Ascending aorta (tissue), 2 donors: ENCODE results near the gene KIF2C. TPM values are rescaled to one million over a fixed set of nuclear protein-coding genes. Genes with fewer than 3 reads are reported as not detected.
A peak's percentile ranks its signal among the peaks of the same experiment; 100 is the strongest.
"Not testable (repeated sequence)": the region's sequence is repeated elsewhere in the genome, so short reads cannot be mapped to it uniquely, and the experiment has no call there.

Source experiments
- DNase-seq, 2 donors: peaks; one replicate each; pipeline ENCODE4 v3.0.0-alpha.2; 2019; ENCODE audit warnings: low spot score in 2 of 2
- H3K27ac ChIP-seq, 2 donors: fragments of 200-600 bp; sonication (generic); one replicate each; pipeline ENCODE4 v1.5.1; 2016 to 2017; ENCODE audit warnings: mild to moderate bottlenecking in 1 of 2
- H3K27me3 ChIP-seq: fragments of 200-600 bp; sonication (generic); one replicate; pipeline ENCODE4 v1.5.1; 2017
- H3K36me3 ChIP-seq, 2 donors: fragments of 200-600 bp; sonication (generic); one replicate each; pipeline ENCODE4 v1.5.1; 2016
- H3K4me1 ChIP-seq, 2 donors: fragments of 200-600 bp; sonication (generic); one replicate each; pipeline ENCODE4 v1.5.1; 2016 to 2017; ENCODE audit warnings: mild to moderate bottlenecking in 1 of 2
- H3K4me3 ChIP-seq, 2 donors: fragments of 200-600 bp; sonication (generic); one replicate each; pipeline ENCODE4 v1.5.1; 2016 to 2017; ENCODE audit warnings: mild to moderate bottlenecking in 1 of 2
- H3K9me3 ChIP-seq, 2 donors: fragments of 200-600 bp; sonication (generic); one replicate each; pipeline ENCODE4 v1.5.1; 2016
- CTCF ChIP-seq, 3 experiments: fragments of 200-600 bp in 2 of 3; fragments of 450-650 bp in 1 of 3; sonication (generic) in 2 of 3; IDR thresholded peaks; one replicate each; pipeline ENCODE4 v1.5.1; 2016 to 2019; ENCODE audit warnings: antibody characterized with exemption in 3 of 3, mild to moderate bottlenecking in 1 of 3, moderate library complexity in 1 of 3
- intact Hi-C: fragments of 100-400 bp; cut with DNase I; formaldehyde crosslinking; loops from one replicate; pipeline ENCODE4 v1.15.1; 2023
- total RNA-seq: library from RNA; depleted of rRNA; stranded (reverse); fragments of >200 nt; gene quantifications from one replicate; pipeline ENCODE4 v1.1.0, GENCODE V29; 2016

Gene KIF2C
- total RNA-seq, 1 donor from 2014 or later, result 0.53 TPM

DNA sequence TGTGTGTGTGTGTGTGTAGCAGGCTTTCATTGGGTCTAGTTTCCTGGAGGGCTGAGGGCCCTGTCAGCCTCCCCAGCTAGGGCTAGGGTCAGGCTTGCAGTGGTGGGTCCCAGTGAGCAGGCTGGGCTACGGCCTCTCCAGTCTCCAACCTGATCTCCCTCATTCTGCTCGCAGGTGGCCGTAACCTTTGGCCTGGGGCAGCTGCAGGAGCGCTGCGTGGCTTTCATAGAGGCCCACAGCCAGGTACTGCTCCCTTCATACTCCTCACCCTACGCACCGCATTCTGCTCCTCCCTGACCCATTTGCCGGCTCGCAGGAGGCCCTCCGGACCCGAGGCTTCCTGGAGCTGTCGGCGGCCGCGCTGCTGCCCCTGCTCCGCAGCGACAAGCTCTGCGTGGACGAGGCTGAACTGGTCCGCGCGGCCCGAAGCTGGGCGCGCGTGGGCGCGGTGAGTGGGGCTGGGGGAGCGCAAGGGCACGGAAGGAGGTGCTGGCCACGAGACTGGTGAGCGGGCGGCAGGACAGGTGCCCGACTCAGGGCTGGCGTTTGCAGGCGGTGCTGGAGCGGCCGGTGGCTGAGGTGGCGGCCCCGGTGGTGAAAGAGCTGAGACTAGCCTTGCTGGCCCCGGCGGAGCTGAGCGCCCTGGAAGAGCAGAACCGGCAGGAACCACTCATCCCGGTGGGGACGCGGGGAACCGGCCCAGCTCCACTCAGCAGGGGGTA lies 73.3 kb downstream of the KIF2C start:
- H3K4me1 ChIP-seq, result peaks cover 31 to 45% of the 10 kb centered on the region in 2 donors
- peak overlapping the region; percentile 12 to 99 for H3K27ac ChIP-seq
- H3K36me3 ChIP-seq, result peaks cover 15 to 25% of the 10 kb centered on the region in 2 donors
- no peak for TF ChIP-seq CTCF (IDR thresholded peaks at IDR 0.05)
- no peak for DNase-seq
- no peaks in the 10 kb centered on the region for H3K27me3 ChIP-seq
- H3K9me3 ChIP-seq, result no peaks in the 10 kb centered on the region
- H3K4me3 ChIP-seq, result peak overlapping the region; percentile 21 to 37
- intact Hi-C loops, result no loop called here

GRCh38 chr1:44815926-44816325 lies 76.3 kb downstream of the KIF2C start:
- H3K27ac ChIP-seq, intact Hi-C loops, H3K9me3 ChIP-seq, H3K27me3 ChIP-seq, H3K4me3 ChIP-seq: not testable (repeated sequence)
- Histone ChIP-seq H3K36me3 (peaks cover 15 to 25% of the 10 kb centered on the region in 2 donors), H3K4me1 (peaks cover 5 to 32% of the 10 kb centered on the region in 2 donors)
- peak in 1 of 2 donors; percentile 56 for DNase-seq

DNA sequence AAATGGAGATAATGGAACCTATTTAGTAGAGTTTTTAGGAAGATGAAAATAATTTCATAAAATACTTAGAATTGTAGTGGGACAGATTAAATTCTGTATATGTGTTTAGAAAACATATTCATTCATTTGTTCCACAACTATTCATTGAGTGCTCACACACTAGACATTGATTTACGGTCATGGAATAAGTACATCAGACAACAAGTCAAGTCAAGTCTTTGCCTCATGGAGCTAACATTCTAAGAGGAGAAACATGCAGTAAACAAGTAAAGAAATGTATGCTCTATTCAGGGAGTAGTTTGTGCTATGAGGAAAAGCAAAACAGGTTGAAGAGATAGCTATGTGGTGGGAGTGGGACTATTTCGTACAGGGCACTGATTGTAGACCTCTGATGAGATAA lies 77.7 kb downstream of the KIF2C start:
- DNase-seq, result no peak
- Histone ChIP-seq H3K27ac (no peak overlapping the region), H3K4me3 (no peak overlapping the region), H3K27me3 (no peaks in the 10 kb centered on the region), H3K9me3 (no peaks in the 10 kb centered on the region), H3K36me3 (peaks cover 15 to 25% of the 10 kb centered on the region in 2 donors), H3K4me1 (peaks cover 0 to 25% of the 10 kb centered on the region in 2 donors)
- intact Hi-C loops, result no loop called here
- TF ChIP-seq CTCF (IDR thresholded peaks at IDR 0.05), result no peak

Other genes starting within 250 kb of the KIF2C start
- 9.2 TPM for gene TMEM53, start 65.4 kb upstream of the KIF2C start, total RNA-seq
- not detected for gene ARMH1, start 65.1 kb upstream of the KIF2C start, total RNA-seq
- not detected for gene RNU5D-1, start 8.7 kb upstream of the KIF2C start, total RNA-seq
- 1,693 TPM for gene RPS8, start 35.7 kb downstream of the KIF2C start, total RNA-seq
- not detected for gene BEST4, start 48.3 kb downstream of the KIF2C start, total RNA-seq
- 107 TPM for gene PLK3, start 60.5 kb downstream of the KIF2C start, total RNA-seq
- not detected for gene DYNLT4, start 67.5 kb downstream of the KIF2C start, total RNA-seq
- gene BTBD19, start 68.7 kb downstream of the KIF2C start, total RNA-seq, result 15.1 TPM
- not detected for gene PTCH2, start 103.4 kb downstream of the KIF2C start, total RNA-seq
- gene EIF2B3, start 246.8 kb downstream of the KIF2C start, total RNA-seq, result 3.6 TPM